ENCODE results near the gene TSPAN5.

GRCh38 chr4:98706935-98707334 is 48.5 kb upstream of the TSPAN5 start:
- TF ChIP-seq CTCF (optimal IDR thresholded peaks at IDR 0.05 in 1 of 3, IDR thresholded peaks at IDR 0.05 in 1 of 3, conservative IDR thresholded peaks at IDR 0.05 in 1 of 3; ENCODE audit: extremely low read depth in 1 of 3, insufficient read depth in 2 of 3, low read length in 3 of 3) (no peak), EZH2 (IDR thresholded peaks at IDR 0.05; ENCODE audit: low read length) (no peak)
